Right lobe of liver (tissue), 6 donors: Measurements from ENCODE around the gene MAML3. TPM values are rescaled to one million over a fixed set of nuclear protein-coding genes. Genes with fewer than 3 reads are reported as not detected.

Source experiments
- ATAC-seq, 4 donors: fragments of 200-7000 bp; cut with Tn5 transposase; one replicate each; pipeline ENCODE4 v1.9.1; 2020; ENCODE audit warnings: mild to moderate bottlenecking in 4 of 4, moderate library complexity in 4 of 4
- DNase-seq, 3 donors: peaks; one replicate each; pipeline ENCODE4 v3.0.0-alpha.2; 2020
- H3K27ac ChIP-seq, 3 donors: fragments of 200-600 bp; one replicate each; pipeline ENCODE4 v1.8.0; 2022
- H3K27me3 ChIP-seq, 2 donors: fragments of 200-600 bp; one replicate each; pipeline ENCODE4 v1.8.0; 2022
- H3K36me3 ChIP-seq, 4 donors: fragments of 200-600 bp; sonication (generic) in 1 of 4; one replicate each; pipeline versions ENCODE4 v1.5.1 to v1.8.0; 2017 to 2022; ENCODE audit warnings: control low read depth in 1 of 4
- H3K4me1 ChIP-seq, 4 donors: fragments of 200-600 bp; sonication (generic) in 1 of 4; one replicate each; pipeline versions ENCODE4 v1.5.1 to v1.8.0; 2017 to 2022; ENCODE audit warnings: control low read depth in 1 of 4
- H3K4me3 ChIP-seq, 3 donors: fragments of 200-600 bp; one replicate each; pipeline ENCODE4 v1.8.0; 2022
- H3K9me3 ChIP-seq, 4 donors: fragments of 200-600 bp; sonication (generic) in 1 of 4; one replicate each; pipeline versions ENCODE4 v1.5.1 to v1.8.0; 2017 to 2022; ENCODE audit warnings: control low read depth in 1 of 4
- POLR2A ChIP-seq: fragments of 450-650 bp; IDR thresholded peaks from one replicate; pipeline ENCODE4 v1.6.1; 2017; ENCODE audit warnings: antibody characterized with exemption, mild to moderate bottlenecking
- WGBS: methylation state at CpG from one replicate; pipeline ENCODE4 v1.1.6; 2018; ENCODE audit warnings: low coverage, low lambda C conversion rate; ENCODE audit not compliant: insufficient coverage; ENCODE audit errors: missing lambda C conversion rate; 5-methylcytosine and 5-hydroxymethylcytosine counted together
- intact Hi-C, 2 donors: fragments of 100-400 bp; cut with DNase I; formaldehyde crosslinking; loops; one replicate each; pipeline versions ENCODE4 v1.11.2 to v1.14.1; 2022
- total RNA-seq, 6 experiments: library from RNA; depleted of rRNA in 2 of 6; stranded (reverse); fragments of >200 nt in 2 of 6; fragmentation: NEBNext Ultra II Directional in 3 of 6; extraction: Animal tissue kit (Norgen Biotek cat#: 25700) in 3 of 6; gene quantifications; one replicate each; pipeline versions ENCODE4 v1.1.0 to v1.2.4, GENCODE V29; 2016 to 2023
- TF ChIP-seq, protein P1 (sequence below), 4 donors: fragments of 200-600 bp in 3 of 4; fragments of 450-650 bp in 1 of 4; IDR thresholded peaks; one replicate each; pipeline versions ENCODE4 v1.5.1 to v1.8.0; 2016 to 2022; ENCODE audit warnings: antibody characterized with exemption in 4 of 4, mild to moderate bottlenecking in 2 of 4
- donor health status: DM: no; HTN: yes; CAD: no.
- donor health status: DM: no; HTN: no; CAD: no.
- donor health status: DM: no; HTN: no; CAD: no.
- donor health status: DM: no; HTN: yes; CAD: no.
- donor health status: DM: no; HTN: yes; CAD: no.

The MAML3 gene
- total RNA-seq, 6 experiments from 2014 or later: 2.6 to 7.8 (median 5.0) TPM

DNA sequence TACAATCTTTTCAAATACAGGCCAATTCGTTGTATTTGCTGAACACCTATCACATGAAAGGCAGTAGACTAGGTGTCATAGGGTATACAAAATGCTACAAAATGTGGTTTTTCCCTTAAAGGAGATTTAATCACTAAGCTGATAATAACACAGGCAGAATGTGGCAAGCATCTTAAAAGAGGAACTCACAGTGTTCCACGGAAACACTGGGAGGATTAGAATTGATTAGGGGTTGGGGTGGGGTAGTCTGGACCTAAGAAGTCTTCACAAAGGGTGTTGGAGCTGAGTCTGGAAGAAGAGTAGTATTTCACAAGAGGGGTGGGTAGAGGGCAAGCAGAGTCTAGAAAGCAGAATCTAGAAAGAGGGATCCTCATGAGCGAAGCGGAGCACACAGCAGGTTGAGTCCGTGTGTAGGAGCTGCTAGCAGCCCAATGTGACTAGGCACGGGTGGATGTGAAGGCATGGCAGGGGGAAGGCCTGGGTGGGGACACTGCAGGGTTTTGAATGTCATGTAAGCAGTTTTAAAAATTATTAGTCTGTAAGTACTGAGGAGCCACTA is 364.8 kb downstream of the MAML3 start:
- H3K27ac ChIP-seq: no peak overlapping the region
- DNase-seq (no peak), ATAC-seq (no peak)
- H3K36me3 ChIP-seq: no peaks in the 10 kb centered on the region
- H3K4me1 ChIP-seq: no peaks in the 10 kb centered on the region
- WGBS: 75% methylated on average over 6 of the region's 6 CpGs
- TF ChIP-seq POLR2A: no peak
- TF ChIP-seq, protein P1, sequence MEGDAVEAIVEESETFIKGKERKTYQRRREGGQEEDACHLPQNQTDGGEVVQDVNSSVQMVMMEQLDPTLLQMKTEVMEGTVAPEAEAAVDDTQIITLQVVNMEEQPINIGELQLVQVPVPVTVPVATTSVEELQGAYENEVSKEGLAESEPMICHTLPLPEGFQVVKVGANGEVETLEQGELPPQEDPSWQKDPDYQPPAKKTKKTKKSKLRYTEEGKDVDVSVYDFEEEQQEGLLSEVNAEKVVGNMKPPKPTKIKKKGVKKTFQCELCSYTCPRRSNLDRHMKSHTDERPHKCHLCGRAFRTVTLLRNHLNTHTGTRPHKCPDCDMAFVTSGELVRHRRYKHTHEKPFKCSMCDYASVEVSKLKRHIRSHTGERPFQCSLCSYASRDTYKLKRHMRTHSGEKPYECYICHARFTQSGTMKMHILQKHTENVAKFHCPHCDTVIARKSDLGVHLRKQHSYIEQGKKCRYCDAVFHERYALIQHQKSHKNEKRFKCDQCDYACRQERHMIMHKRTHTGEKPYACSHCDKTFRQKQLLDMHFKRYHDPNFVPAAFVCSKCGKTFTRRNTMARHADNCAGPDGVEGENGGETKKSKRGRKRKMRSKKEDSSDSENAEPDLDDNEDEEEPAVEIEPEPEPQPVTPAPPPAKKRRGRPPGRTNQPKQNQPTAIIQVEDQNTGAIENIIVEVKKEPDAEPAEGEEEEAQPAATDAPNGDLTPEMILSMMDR (IDR thresholded peaks at IDR 0.05): no peak
- H3K27me3 ChIP-seq: no peaks in the 10 kb centered on the region
- no peak overlapping the region for H3K4me3 ChIP-seq
- no peaks in the 10 kb centered on the region for H3K9me3 ChIP-seq
- intact Hi-C loops: no loop called here

GRCh38 chr4:139786494-139787354 is 367.3 kb downstream of the MAML3 start:
- WGBS: 74% methylated on average over 12 of the region's 12 CpGs
- intact Hi-C loops: no loop called here
- peak; percentile 27 to 52 (median 44) for ATAC-seq

DNA sequence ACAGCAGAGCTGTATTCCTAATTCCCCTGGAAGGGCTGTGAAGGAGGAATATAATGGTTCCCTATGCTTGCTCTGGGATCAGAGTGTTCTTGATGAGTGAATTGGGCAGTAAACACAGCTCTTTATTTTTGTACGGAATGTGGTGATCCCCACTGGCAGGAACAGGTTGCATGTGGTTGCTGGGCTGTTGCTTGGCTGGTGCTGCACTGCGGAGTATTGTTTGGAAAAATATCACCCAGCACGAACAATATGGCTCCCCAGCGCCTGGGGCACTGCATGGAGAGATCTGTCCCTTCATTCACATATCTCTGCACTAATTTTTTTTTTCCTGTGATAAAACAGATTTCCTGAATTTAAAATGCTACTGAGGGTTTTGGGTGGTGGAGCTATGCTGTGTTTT is 368.6 kb downstream of the MAML3 start:
- no peaks in the 10 kb centered on the region for H3K27me3 ChIP-seq
- ATAC-seq (no peak), DNase-seq (no peak)
- no peaks in the 10 kb centered on the region for H3K9me3 ChIP-seq
- no peak overlapping the region for H3K27ac ChIP-seq
- TF ChIP-seq, protein P1 (IDR thresholded peaks at IDR 0.05): no peak
- no peak for TF ChIP-seq POLR2A
- intact Hi-C loops: no loop called here
- H3K36me3 ChIP-seq: no peaks in the 10 kb centered on the region
- no peak overlapping the region for H3K4me3 ChIP-seq
- H3K4me1 ChIP-seq: no peaks in the 10 kb centered on the region
- 96% methylated on average over 4 of the region's 4 CpGs for WGBS

More at GRCh38 chr4:139786494-139787354, 367.3 kb downstream of the MAML3 start:
- no peaks in the 10 kb centered on the region for H3K27me3 ChIP-seq
- no peak overlapping the region for H3K4me3 ChIP-seq
- H3K27ac ChIP-seq: no peak overlapping the region
- no peaks in the 10 kb centered on the region for H3K4me1 ChIP-seq
- no peak for DNase-seq
- no peaks in the 10 kb centered on the region for H3K36me3 ChIP-seq
- H3K9me3 ChIP-seq: no peaks in the 10 kb centered on the region
- TF ChIP-seq, protein P1 (IDR thresholded peaks at IDR 0.05): no peak
- no peak for TF ChIP-seq POLR2A

GRCh38 chr4:139783741-139784484 is 370.1 kb downstream of the MAML3 start:
- Histone ChIP-seq H3K27me3 (no peaks in the 10 kb centered on the region), H3K36me3 (no peaks in the 10 kb centered on the region), H3K9me3 (no peaks in the 10 kb centered on the region), H3K4me3 (no peak overlapping the region), H3K27ac (no peak overlapping the region), H3K4me1 (no peaks in the 10 kb centered on the region)
- intact Hi-C loops: no loop called here
- no peak for DNase-seq
- ATAC-seq: no peak
- WGBS: 90% methylated on average over 8 of the region's 20 CpGs
- TF ChIP-seq, protein P1 (IDR thresholded peaks at IDR 0.05): no peak
- no peak for TF ChIP-seq POLR2A
